ENCODE measurements around the gene ZNF324. TPM values are rescaled to one million over a fixed set of nuclear protein-coding genes. Genes with fewer than 3 reads are reported as not detected.

Gene ZNF324
- total and polyA plus RNA-seq, 2 of the 13 experiments (the other 11 are each of a cell fraction or from before 2014, with no cell fraction given): 1.1 to 4.7 TPM

- no peak for DNase-seq (ENCODE audit: low spot score)
- Histone ChIP-seq H3K9me3 (ENCODE audit: low read length) (no peaks in the 10 kb centered on the region), H3K4me1 (ENCODE audit: insufficient read depth, low read length) (no peaks in the 10 kb centered on the region), H3K79me2 (ENCODE audit: insufficient read depth, low read length) (no peaks in the 10 kb centered on the region), H3K27ac (ENCODE audit: extremely low read length, insufficient read depth, low read length) (no peak overlapping the region), H3K4me3 (replicated peaks in 1 of 3; ENCODE audit: insufficient read depth in 1 of 3, low read depth in 2 of 3, low read length in 3 of 3) (no peak overlapping the region), H2AFZ (ENCODE audit: low read length) (no peak overlapping the region), H3K9ac (ENCODE audit: insufficient read depth, low read depth, low read length) (no peak overlapping the region), H3K4me2 (ENCODE audit: low read depth, low read length) (no peak overlapping the region), H3K27me3 (ENCODE audit: control insufficient read depth in 1 of 2, insufficient read depth in 2 of 2, low read length in 2 of 2) (no peaks in the 10 kb centered on the region), H3K36me3 (replicated peaks in 1 of 2; ENCODE audit: control insufficient read depth in 1 of 2, insufficient read depth in 2 of 2, low read length in 2 of 2) (no peaks in the 10 kb centered on the region), H4K20me1 (ENCODE audit: insufficient read depth, low read length) (no peaks in the 10 kb centered on the region)
- in situ Hi-C loops (cut with HindIII; ENCODE audit: extremely low pct_ligation_motif_present, low pct_unique_long_range_greater_than_20kb): no loop called here
- ChIA-PET CTCF (ENCODE audit: low intra/inter-chr PET ratio, low total read pairs) (no interaction called here), POLR2A (no interaction called here)
- intact Hi-C loops (cut with micrococcal nuclease; ENCODE audit: unreplicated experiment): no loop called here
- no peak for FAIRE-seq
- ATAC-seq: no peak
- BruUV-seq (replicated peaks): no TSS peak
- TF ChIP-seq HIC2 (CRISPR knock-in tag; IDR thresholded peaks at IDR 0.05; ENCODE audit: low read depth) (no peak), LCORL (IDR thresholded peaks at IDR 0.05) (no peak), LCORL (CRISPR knock-in tag; IDR thresholded peaks at IDR 0.05) (no peak), ATF4 (CRISPR knock-in tag; IDR thresholded peaks at IDR 0.05) (no peak), MIER2 (CRISPR knock-in tag; IDR thresholded peaks at IDR 0.05) (no peak), HCFC1 (IDR thresholded peaks at IDR 0.05; ENCODE audit: low read depth, low read length) (no peak), MAZ (IDR thresholded peaks at IDR 0.05; ENCODE audit: borderline replicate concordance, low read depth, low read length) (no peak), MAZ (CRISPR knock-in tag; IDR thresholded peaks at IDR 0.05; ENCODE audit: low read depth) (no peak), CEBPZ (IDR thresholded peaks at IDR 0.05; ENCODE audit: low read length) (no peak), ZNF678 (CRISPR knock-in tag; IDR thresholded peaks at IDR 0.05) (no peak), ATF7 (IDR thresholded peaks at IDR 0.05) (no peak), ATF7 (CRISPR knock-in tag; IDR thresholded peaks at IDR 0.05) (no peak), ZNF563 (CRISPR knock-in tag; IDR thresholded peaks at IDR 0.05) (no peak), SSRP1 (CRISPR knock-in tag; IDR thresholded peaks at IDR 0.05) (no peak), ZNF12 (CRISPR knock-in tag; IDR thresholded peaks at IDR 0.05) (no peak), SP2 (CRISPR knock-in tag; IDR thresholded peaks at IDR 0.05) (no peak), FOSL2 (CRISPR knock-in tag; IDR thresholded peaks at IDR 0.05) (no peak), PHF20 (CRISPR knock-in tag; IDR thresholded peaks at IDR 0.05) (no peak), ZNF556 (CRISPR knock-in tag; IDR thresholded peaks at IDR 0.05; ENCODE audit: borderline replicate concordance) (no peak), ARNTL (CRISPR knock-in tag; IDR thresholded peaks at IDR 0.05) (no peak), TP53 (CRISPR knock-in tag; conservative IDR thresholded peaks at IDR 0.05) (no peak)
Measured at GRCh38 chr19:58429745-58430144, 37.1 kb upstream of the ZNF324 start.
